Transverse colon (tissue), 4 donors: ENCODE data around the gene FRMD3. TPM values are rescaled to one million over a fixed set of nuclear protein-coding genes. Genes with fewer than 3 reads are reported as not detected.

Experiments
- DNase-seq: peaks from one replicate; pipeline ENCODE4 v3.0.0-alpha.2; 2019
- H3K27ac ChIP-seq, 4 donors: fragments of 200-600 bp; sonication (generic); 2 replicates each; pipeline ENCODE4 v1.5.1; 2016 to 2018; ENCODE audit warnings: inconsistent platforms in 4 of 4
- H3K27me3 ChIP-seq: fragments of 200-600 bp; sonication (generic); 2 replicates; pipeline ENCODE4 v1.5.1; 2017; ENCODE audit warnings: inconsistent platforms
- H3K36me3 ChIP-seq, 4 donors: fragments of 200-600 bp; sonication (generic); 2 replicates each; pipeline ENCODE4 v1.5.1; 2017 to 2019; ENCODE audit warnings: inconsistent platforms in 4 of 4
- H3K4me1 ChIP-seq, 4 donors: fragments of 200-600 bp; sonication (generic); 2 replicates each; pipeline ENCODE4 v1.5.1; 2017 to 2020; ENCODE audit warnings: inconsistent platforms in 4 of 4
- H3K4me3 ChIP-seq, 4 donors: fragments of 200-600 bp; sonication (generic); 1 replicate in 1 of 4; 2 replicates in 3 of 4; pipeline versions ENCODE4 v1.5.1 to v1.6.1; 2017 to 2019; ENCODE audit warnings: inconsistent platforms in 4 of 4
- H3K9me3 ChIP-seq, 2 donors: fragments of 200-600 bp; sonication (generic); 2 replicates each; pipeline ENCODE4 v1.5.1; 2017 to 2019; ENCODE audit warnings: inconsistent platforms in 2 of 2
- CTCF ChIP-seq, 5 experiments: fragments of 200-600 bp in 3 of 5; fragments of 450-650 bp in 2 of 5; sonication (generic) in 3 of 5; IDR thresholded peaks; 1 replicate in 2 of 5; 2 replicates in 3 of 5; pipeline ENCODE4 v1.5.1; 2016 to 2017; ENCODE audit warnings: antibody characterized with exemption in 5 of 5, inconsistent platforms in 3 of 5, mild to moderate bottlenecking in 2 of 5, moderate library complexity in 1 of 5
- EP300 ChIP-seq: sonication (generic); formaldehyde crosslinking; IDR thresholded peaks from one replicate; pipeline ENCODE4 v1.6.1; 2017; ENCODE audit warnings: antibody characterized with exemption, low read depth
- POLR2A ChIP-seq: fragments of 450-650 bp; IDR thresholded peaks from one replicate; pipeline ENCODE4 v1.6.1; 2016; ENCODE audit warnings: antibody characterized with exemption, mild to moderate bottlenecking, moderate library complexity
- POLR2AphosphoS5 ChIP-seq, 3 donors: sonication (generic); formaldehyde crosslinking; IDR thresholded peaks; one replicate each; pipeline ENCODE4 v1.6.1; 2016; ENCODE audit warnings: antibody characterized with exemption in 3 of 3
- WGBS, 2 donors: methylation state at CpG; one replicate each; pipeline ENCODE4 v1.1.5; 2018; ENCODE audit warnings: low coverage in 1 of 2; 5-methylcytosine and 5-hydroxymethylcytosine counted together
- in situ Hi-C, 4 donors: fragments of 200-750 bp; cut with MboI; loops; one replicate each; pipeline versions ENCODE4 v1.15.0 to v1.15.1; 2017; ENCODE audit warnings: low sequenced_read_pairs in 3 of 4, low pct_ligation_motif_present in 1 of 4, low pct_unique_long_range_greater_than_20kb in 1 of 4
- intact Hi-C: fragments of 100-400 bp; cut with DNase I; formaldehyde crosslinking; loops from one replicate; pipeline ENCODE4 v1.15.1; 2023; ENCODE audit warnings: low total_unique reads
- total RNA-seq, 4 donors: library from RNA; depleted of rRNA; stranded (reverse); fragments of >200 nt; gene quantifications; one replicate each; pipeline ENCODE4 v1.1.0, GENCODE V29; 2016

Gene FRMD3
- total RNA-seq, 4 donors from 2014 or later, result 5.8 to 37.0 (median 18.1) TPM

- no peaks in the 10 kb centered on the region for H3K9me3 ChIP-seq
- TF ChIP-seq POLR2A (no peak), CTCF (IDR thresholded peaks at IDR 0.05) (no peak), EP300 (no peak), POLR2AphosphoS5 (IDR thresholded peaks at IDR 0.05) (no peak)
- in situ Hi-C loops (no loop called here), intact Hi-C loops (no loop called here)
- no peaks in the 10 kb centered on the region for H3K36me3 ChIP-seq
- no peaks in the 10 kb centered on the region for H3K27me3 ChIP-seq
- H3K27ac ChIP-seq, result no peak overlapping the region
- no peak overlapping the region for H3K4me3 ChIP-seq
- DNase-seq, result no peak
- WGBS, 2 donors, result 58 to 60% methylated on average over 4 of the region's 4 CpGs
- peaks cover 0 to 11% (median 3%) of the 10 kb centered on the region in 4 donors for H3K4me1 ChIP-seq
Measured at GRCh38 chr9:83240671-83241070, 297.5 kb downstream of the FRMD3 start.

GRCh38 chr9:83239747-83240146 is 298.5 kb downstream of the FRMD3 start:
- H3K27me3 ChIP-seq, result no peaks in the 10 kb centered on the region
- H3K4me1 ChIP-seq, result peaks cover 0 to 11% (median 3%) of the 10 kb centered on the region in 4 donors
- H3K4me3 ChIP-seq, result no peak overlapping the region
- no peak overlapping the region for H3K27ac ChIP-seq
- H3K9me3 ChIP-seq, result no peaks in the 10 kb centered on the region
- intact Hi-C loops, result no loop called here
- no peaks in the 10 kb centered on the region for H3K36me3 ChIP-seq
- TF ChIP-seq POLR2AphosphoS5 (IDR thresholded peaks at IDR 0.05), result no peak
- TF ChIP-seq POLR2A, result no peak
- no peak for TF ChIP-seq CTCF (IDR thresholded peaks at IDR 0.05)
- no peak for TF ChIP-seq EP300
- no peak for DNase-seq
- in situ Hi-C loops, result no loop called here

- TF ChIP-seq EP300 (no peak), POLR2AphosphoS5 (IDR thresholded peaks at IDR 0.05) (no peak), CTCF (IDR thresholded peaks at IDR 0.05) (no peak), POLR2A (no peak)
- intact Hi-C loops, result no loop called here
- H3K36me3 ChIP-seq, result no peaks in the 10 kb centered on the region
- peaks cover 0 to 11% (median 3%) of the 10 kb centered on the region in 4 donors for H3K4me1 ChIP-seq
- H3K27me3 ChIP-seq, result no peaks in the 10 kb centered on the region
- no peak overlapping the region for H3K27ac ChIP-seq
- H3K9me3 ChIP-seq, result no peaks in the 10 kb centered on the region
- no peak overlapping the region for H3K4me3 ChIP-seq
- WGBS, 2 donors, result 68 to 73% methylated on average over 5 to 6 of the region's 6 CpGs
- DNase-seq, result peak; percentile 11
- in situ Hi-C loops, result no loop called here
Measured at GRCh38 chr9:83238871-83239640, 299.1 kb downstream of the FRMD3 start.

- H3K36me3 ChIP-seq, result no peaks in the 10 kb centered on the region
- no peak overlapping the region for H3K4me3 ChIP-seq
- H3K9me3 ChIP-seq, result no peaks in the 10 kb centered on the region
- WGBS, 2 donors, result 85 to 95% methylated on average over 4 of the region's 4 CpGs
- intact Hi-C loops (no loop called here), in situ Hi-C loops (no loop called here)
- DNase-seq, result no peak
- TF ChIP-seq POLR2A (no peak), POLR2AphosphoS5 (IDR thresholded peaks at IDR 0.05) (no peak), CTCF (IDR thresholded peaks at IDR 0.05) (no peak), EP300 (no peak)
- H3K27me3 ChIP-seq, result no peaks in the 10 kb centered on the region
- H3K4me1 ChIP-seq, result peaks cover 0 to 11% (median 3%) of the 10 kb centered on the region in 4 donors
- no peak overlapping the region for H3K27ac ChIP-seq
Measured at GRCh38 chr9:83236029-83236696, 302.0 kb downstream of the FRMD3 start.
